ENCODE results near the gene TEX22.

TEX22 gene

DNA sequence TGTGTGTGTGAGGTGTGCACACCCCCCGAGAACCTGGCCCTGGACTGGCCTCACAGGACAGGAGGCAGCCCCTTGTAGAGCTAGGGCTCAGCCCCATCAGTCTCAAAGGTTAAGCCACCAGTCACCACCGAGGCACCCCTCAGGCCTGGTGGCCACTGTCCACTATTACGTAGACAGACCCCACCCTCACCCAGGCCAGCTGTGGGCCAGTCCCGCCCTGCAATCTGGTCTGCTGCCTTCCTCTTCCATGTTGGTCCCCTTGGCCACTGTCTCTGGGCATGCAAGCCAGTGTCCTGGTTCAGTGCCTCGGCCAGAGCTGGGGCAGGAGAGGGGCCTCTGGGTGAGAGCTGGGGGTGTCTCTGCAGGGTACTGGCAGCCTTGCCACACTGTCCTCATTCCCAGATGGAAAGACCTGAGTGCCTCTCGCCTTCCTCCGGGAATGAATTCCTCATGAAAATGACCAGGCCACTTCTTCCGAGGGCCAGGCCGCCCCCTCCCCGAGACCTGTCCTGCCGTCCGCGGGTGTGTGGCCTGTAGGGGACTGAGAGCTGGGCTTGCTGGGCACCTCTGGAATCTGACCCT lies 897 bp upstream of the TEX22 start:
- Histone ChIP-seq H3K9me3 (peaks cover 0 to 10% (median 0%) of the 10 kb centered on the region in 3 donors), H3K27ac (peak overlapping the region; percentile 81), H3K4me3 (peak overlapping the region; percentile 67 to 94), H3K4me1 (peaks cover 0 to 18% (median 13%) of the 10 kb centered on the region in 4 donors), H3K27me3 (no peaks in the 10 kb centered on the region), H3K36me3 (peaks cover 6 to 43% (median 24%) of the 10 kb centered on the region in 3 donors)
- TF ChIP-seq, protein P1, sequence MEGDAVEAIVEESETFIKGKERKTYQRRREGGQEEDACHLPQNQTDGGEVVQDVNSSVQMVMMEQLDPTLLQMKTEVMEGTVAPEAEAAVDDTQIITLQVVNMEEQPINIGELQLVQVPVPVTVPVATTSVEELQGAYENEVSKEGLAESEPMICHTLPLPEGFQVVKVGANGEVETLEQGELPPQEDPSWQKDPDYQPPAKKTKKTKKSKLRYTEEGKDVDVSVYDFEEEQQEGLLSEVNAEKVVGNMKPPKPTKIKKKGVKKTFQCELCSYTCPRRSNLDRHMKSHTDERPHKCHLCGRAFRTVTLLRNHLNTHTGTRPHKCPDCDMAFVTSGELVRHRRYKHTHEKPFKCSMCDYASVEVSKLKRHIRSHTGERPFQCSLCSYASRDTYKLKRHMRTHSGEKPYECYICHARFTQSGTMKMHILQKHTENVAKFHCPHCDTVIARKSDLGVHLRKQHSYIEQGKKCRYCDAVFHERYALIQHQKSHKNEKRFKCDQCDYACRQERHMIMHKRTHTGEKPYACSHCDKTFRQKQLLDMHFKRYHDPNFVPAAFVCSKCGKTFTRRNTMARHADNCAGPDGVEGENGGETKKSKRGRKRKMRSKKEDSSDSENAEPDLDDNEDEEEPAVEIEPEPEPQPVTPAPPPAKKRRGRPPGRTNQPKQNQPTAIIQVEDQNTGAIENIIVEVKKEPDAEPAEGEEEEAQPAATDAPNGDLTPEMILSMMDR (IDR thresholded peaks at IDR 0.05), result no peak
- DNase-seq, result no peak
- intact Hi-C loops (cut with DNase I; ENCODE audit: low total_unique reads), result no loop called here

DNA sequence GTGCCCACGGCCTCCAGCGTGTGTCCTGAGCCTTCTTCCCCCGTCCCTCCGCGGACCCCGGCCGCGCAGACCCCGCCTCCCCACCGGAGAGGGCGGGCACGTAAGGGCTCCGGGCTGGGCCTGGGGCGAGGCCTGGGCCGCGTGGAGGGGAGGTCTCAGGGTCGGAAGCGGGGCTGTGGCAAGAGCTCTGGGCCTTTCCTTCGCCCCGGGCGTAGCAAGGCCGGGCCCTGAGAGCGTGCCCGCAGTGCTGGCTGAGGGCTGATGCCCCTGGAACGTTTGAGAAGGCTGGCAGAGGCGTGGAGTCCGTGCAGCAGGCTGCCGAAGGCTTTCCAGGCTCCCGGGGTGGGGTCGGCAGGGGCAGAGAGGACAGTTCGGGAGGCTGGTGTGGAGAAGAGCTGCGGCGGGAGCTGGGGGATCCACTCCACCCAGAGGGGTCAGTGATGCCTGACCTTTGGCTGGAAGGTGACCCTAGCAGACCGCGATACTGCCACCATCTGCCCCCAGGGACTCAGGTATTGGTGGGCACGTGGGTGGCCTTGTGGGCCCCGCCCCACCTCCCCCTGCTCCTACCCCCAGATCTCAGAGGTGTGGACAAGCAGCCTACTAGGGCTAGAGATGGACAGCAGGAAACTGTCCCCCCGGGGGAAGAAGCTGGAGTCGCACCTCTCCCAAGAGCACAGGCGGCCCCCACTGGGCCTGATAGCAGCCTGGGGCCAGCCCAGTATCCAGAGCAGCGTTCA lies 558 bp downstream of the TEX22 start:
- no peaks in the 10 kb centered on the region for H3K27me3 ChIP-seq
- peaks cover 0 to 20% (median 8%) of the 10 kb centered on the region in 3 donors for H3K9me3 ChIP-seq
- intact Hi-C loops (cut with DNase I; ENCODE audit: low total_unique reads), result no loop called here
- H3K4me1 ChIP-seq, result peaks cover 0 to 18% (median 13%) of the 10 kb centered on the region in 4 donors
- TF ChIP-seq, protein P1 (IDR thresholded peaks at IDR 0.05), result no peak
- DNase-seq, result no peak
- H3K27ac ChIP-seq, result peak overlapping the region; percentile 81
- H3K4me3 ChIP-seq, result peak overlapping the region; percentile 67 to 94
- H3K36me3 ChIP-seq, result peaks cover 0 to 31% (median 24%) of the 10 kb centered on the region in 3 donors

DNA sequence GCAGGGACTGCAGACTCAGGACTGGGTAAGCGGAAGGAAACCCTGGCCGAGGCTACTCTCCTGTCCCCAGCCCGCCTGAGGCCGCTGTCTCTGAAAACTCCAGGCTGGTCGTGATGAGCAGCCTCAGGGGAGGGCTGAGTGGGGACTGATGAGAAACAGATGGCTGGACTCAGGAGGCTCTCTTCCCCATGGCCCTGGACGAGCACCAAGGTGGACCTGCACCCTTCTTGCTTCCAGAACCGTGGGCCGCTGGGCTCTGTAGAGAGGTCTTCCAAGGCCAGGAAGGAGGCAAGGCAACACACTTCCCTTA lies 1.1 kb downstream of the TEX22 start:
- DNase-seq, result no peak
- Histone ChIP-seq H3K9me3 (peaks cover under 1 to 25% (median 8%) of the 10 kb centered on the region in 3 donors), H3K36me3 (peaks cover 0 to 26% (median 22%) of the 10 kb centered on the region in 3 donors), H3K27ac (no peak overlapping the region), H3K4me1 (peaks cover 0 to 18% (median 13%) of the 10 kb centered on the region in 4 donors), H3K4me3 (peak overlapping the region in 1 of 2 donors; percentile 67), H3K27me3 (no peaks in the 10 kb centered on the region)
- TF ChIP-seq, protein P1 (IDR thresholded peaks at IDR 0.05), result no peak
- intact Hi-C loops (cut with DNase I; ENCODE audit: low total_unique reads), result no loop called here

DNA sequence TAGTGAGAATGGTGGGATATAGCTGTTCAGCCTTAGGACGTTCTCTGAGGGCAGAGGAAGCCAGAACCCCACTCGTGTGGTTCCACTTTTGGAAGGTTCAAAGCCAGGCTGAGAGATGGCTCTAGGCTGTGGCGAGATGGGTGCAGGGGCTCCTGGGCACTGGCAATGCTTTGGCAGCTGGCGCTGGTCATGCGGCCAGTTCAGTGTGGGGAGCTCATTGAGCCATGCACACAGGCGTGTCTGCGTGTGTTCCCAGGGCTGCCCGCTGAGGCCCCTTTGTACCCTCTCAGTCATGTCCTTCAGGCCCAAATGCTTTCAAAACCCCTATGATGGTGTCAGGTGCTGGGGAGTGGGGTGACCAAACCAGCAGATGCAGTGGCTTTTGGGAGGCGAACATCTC lies 1.7 kb downstream of the TEX22 start:
- Histone ChIP-seq H3K9me3 (peaks cover 3 to 29% (median 8%) of the 10 kb centered on the region in 3 donors), H3K36me3 (peaks cover 0 to 20% (median 17%) of the 10 kb centered on the region in 3 donors), H3K27me3 (no peaks in the 10 kb centered on the region), H3K4me3 (no peak overlapping the region), H3K4me1 (peaks cover 0 to 18% (median 13%) of the 10 kb centered on the region in 4 donors), H3K27ac (no peak overlapping the region)
- TF ChIP-seq, protein P1 (IDR thresholded peaks at IDR 0.05), result no peak
- DNase-seq, result no peak
- intact Hi-C loops (cut with DNase I; ENCODE audit: low total_unique reads), result no loop called here

DNA sequence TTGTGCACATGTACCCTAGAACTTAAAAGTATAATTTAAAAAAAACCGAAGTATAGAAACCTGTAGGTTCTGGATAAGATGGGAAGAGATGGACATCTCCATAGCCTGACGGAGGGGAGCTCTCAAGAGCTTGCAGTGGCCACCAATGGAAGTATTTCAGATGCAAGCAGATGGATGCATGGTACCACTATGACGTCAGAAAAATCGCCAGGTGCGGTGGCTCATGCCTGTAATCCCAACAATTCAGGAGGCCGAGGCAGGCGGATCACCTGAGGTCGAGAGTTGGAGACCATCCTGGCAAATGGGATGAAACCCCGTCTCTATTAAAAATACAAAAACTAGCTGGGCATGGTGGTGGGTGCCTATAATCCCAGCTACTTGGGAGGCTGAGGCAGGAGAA lies 3.4 kb downstream of the TEX22 start:
- Histone ChIP-seq H3K4me3 (no peak overlapping the region), H3K27ac (no peak overlapping the region), H3K36me3 (peaks cover 0 to 19% (median 16%) of the 10 kb centered on the region in 3 donors), H3K27me3 (no peaks in the 10 kb centered on the region), H3K4me1 (peaks cover 0 to 18% (median 13%) of the 10 kb centered on the region in 4 donors), H3K9me3 (peaks cover 3 to 29% (median 8%) of the 10 kb centered on the region in 3 donors)
- intact Hi-C loops (cut with DNase I; ENCODE audit: low total_unique reads), result no loop called here
- no peak for DNase-seq
- TF ChIP-seq, protein P1 (IDR thresholded peaks at IDR 0.05), result no peak
